Heart left ventricle (tissue), 13 donors: Measurements from ENCODE around the gene PDGFRA.

Experiments
- POLR2A ChIP-seq, 2 donors: fragments of 450-650 bp; IDR thresholded peaks; one replicate each; pipeline ENCODE4 v1.6.1; 2017; ENCODE audit warnings: antibody characterized with exemption in 2 of 2, mild to moderate bottlenecking in 2 of 2, moderate library complexity in 2 of 2
- TF ChIP-seq, protein P1 (sequence below), 12 donors: fragments of 200-600 bp; sonication (generic) in 4 of 12; IDR thresholded peaks; one replicate each; pipeline versions ENCODE4 v1.5.0 to v1.8.0; 2018 to 2022; ENCODE audit warnings: antibody characterized with exemption in 12 of 12, mild to moderate bottlenecking in 5 of 12
- donor health status: ischemic (EF 13 %, LVEDD 7.1; RV severe dilation, severe dysfunction).
- donor health status: DM: no; HTN: yes; CAD: no.
- donor health status: DM: no; HTN: no; CAD: no.
- donor health status: ischemic (EF 25% LVEDD 6.9; RV normal size, moderate dysfunction).
- donor health status: ischemic (EF 25% LVEDD 5.7; RV mildly dilated, moderate dysfunction).
- donor health status: ischemic (EF 35%, LVEDD 5.7; RV mildly dilated, moderate dysfunction).
- donor health status: nonischemic (EF 11% LVEDD 7.7; RV severe dilation, severe dysfunction).
- donor health status: DM: yes; HTN: yes; CAD: no.
- donor health status: PGD.
- donor health status: ischemic (EF 29% LVEDD 5.4; RV normal size, mild dysfunction).
- donor health status: nonischemic (EF 23%, LVEDD 6.1; RV moderate dilation, normal function).

DNA sequence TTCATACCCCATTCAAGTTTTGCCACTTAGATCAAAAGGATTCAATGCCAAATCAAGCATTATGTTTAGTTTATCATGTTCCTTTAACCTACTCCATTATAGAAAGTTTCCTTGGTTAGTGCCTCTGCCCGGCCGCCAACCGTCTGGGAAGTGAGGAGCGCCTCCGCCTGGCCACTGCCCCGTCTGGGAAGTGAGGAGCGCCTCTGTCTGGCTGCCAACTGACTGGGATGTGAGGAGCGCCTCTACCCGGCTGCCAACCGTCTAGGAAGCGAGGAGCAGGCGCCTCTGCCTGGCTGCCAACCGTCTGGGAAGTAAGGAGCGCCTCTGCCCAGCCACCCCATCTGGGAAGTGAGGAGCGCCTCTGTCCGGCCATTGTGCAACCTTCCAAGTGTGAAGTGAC is 36.3 kb upstream of the PDGFRA start:
- TF ChIP-seq, protein P1, sequence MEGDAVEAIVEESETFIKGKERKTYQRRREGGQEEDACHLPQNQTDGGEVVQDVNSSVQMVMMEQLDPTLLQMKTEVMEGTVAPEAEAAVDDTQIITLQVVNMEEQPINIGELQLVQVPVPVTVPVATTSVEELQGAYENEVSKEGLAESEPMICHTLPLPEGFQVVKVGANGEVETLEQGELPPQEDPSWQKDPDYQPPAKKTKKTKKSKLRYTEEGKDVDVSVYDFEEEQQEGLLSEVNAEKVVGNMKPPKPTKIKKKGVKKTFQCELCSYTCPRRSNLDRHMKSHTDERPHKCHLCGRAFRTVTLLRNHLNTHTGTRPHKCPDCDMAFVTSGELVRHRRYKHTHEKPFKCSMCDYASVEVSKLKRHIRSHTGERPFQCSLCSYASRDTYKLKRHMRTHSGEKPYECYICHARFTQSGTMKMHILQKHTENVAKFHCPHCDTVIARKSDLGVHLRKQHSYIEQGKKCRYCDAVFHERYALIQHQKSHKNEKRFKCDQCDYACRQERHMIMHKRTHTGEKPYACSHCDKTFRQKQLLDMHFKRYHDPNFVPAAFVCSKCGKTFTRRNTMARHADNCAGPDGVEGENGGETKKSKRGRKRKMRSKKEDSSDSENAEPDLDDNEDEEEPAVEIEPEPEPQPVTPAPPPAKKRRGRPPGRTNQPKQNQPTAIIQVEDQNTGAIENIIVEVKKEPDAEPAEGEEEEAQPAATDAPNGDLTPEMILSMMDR (IDR thresholded peaks at IDR 0.05): no peak
- no peak for TF ChIP-seq POLR2A (IDR thresholded peaks at IDR 0.05)
